ENCODE measurements around the gene SEPTIN1. TPM values are rescaled to one million over a fixed set of nuclear protein-coding genes. Genes with fewer than 3 reads are reported as not detected.

The SEPTIN1 gene
- total RNA-seq, 1 experiment from 2014 or later, result 3.4 TPM

- intact Hi-C loops (cut with micrococcal nuclease), result loop anchor here (1.0 to 2.0 kb wide), 2 partner anchors 17 to 41 kb away; partner anchors contain the start of gene CD2BP2
- Histone ChIP-seq H3K36me3 (ENCODE audit: control insufficient read depth in 1 of 2, insufficient read depth in 2 of 2, low read length in 2 of 2) (peaks cover 2 to 18% of the 10 kb centered on the region in 2 experiments; a peak in 3 of 4 replicates), H3K27me3 (ENCODE audit: insufficient read depth, low read length) (no peaks in the 10 kb centered on the region), H2AFZ (ENCODE audit: low read depth, low read length, poor library complexity, severe bottlenecking) (no peak overlapping the region), H4K20me1 (ENCODE audit: insufficient read depth) (no peaks in the 10 kb centered on the region), H3K4me1 (ENCODE audit: control insufficient read depth in 1 of 2, insufficient read depth in 2 of 2, low read length in 2 of 2) (peaks cover 31 to 57% of the 10 kb centered on the region in 2 experiments), H3K9ac (ENCODE audit: low read length) (peak overlapping the region; percentile 87), H3K4me3 (replicated peaks in 1 of 2; ENCODE audit: low read depth in 1 of 2, low read length in 2 of 2) (peak overlapping the region; percentile 95 to 96), H3K79me2 (ENCODE audit: insufficient read depth, low read length) (peaks cover 25% of the 10 kb centered on the region), H3K4me2 (ENCODE audit: low read length) (peak overlapping the region; percentile 88), H3K9me2 (ENCODE audit: insufficient read depth) (no peaks in the 10 kb centered on the region), H3K9me3 (ENCODE audit: control insufficient read depth in 1 of 2, insufficient read depth in 1 of 2, low read depth in 1 of 2, low read length in 2 of 2) (no peaks in the 10 kb centered on the region), H3K27ac (ENCODE audit: low read depth, low read length) (peak overlapping the region; percentile 97)
- CTCF ChIA-PET, result interaction anchor here (1.6 to 2.5 kb wide), 4 partner anchors 12 to 25 kb away, joined by 5 to 19 read pairs (median 8); partner anchors contain the start of gene ZNF771
- no peak for DNase-seq (ENCODE audit: low read depth, low spot score)
- POLR2A ChIA-PET, result interaction anchor here (1.2 to 2.1 kb wide), 5 partner anchors 9 to 34 kb away, joined by 3 to 10 read pairs (median 4); partner anchors contain the start of genes DCTPP1 and ZNF771
- TF ChIP-seq ZBTB33 (IDR thresholded peaks at IDR 0.05; ENCODE audit: extremely low read depth, insufficient replicate concordance, low read length) (no peak), POLR2AphosphoS5 (IDR thresholded peaks at IDR 0.05; ENCODE audit: low read depth, low read length) (no peak), FOSL1 (IDR thresholded peaks at IDR 0.05; ENCODE audit: low read depth) (no peak), CEBPB (IDR thresholded peaks at IDR 0.05; ENCODE audit: low read depth) (no peak), REST (IDR thresholded peaks at IDR 0.05; ENCODE audit: low read depth) (no peak)
- TSS peak; percentile 69 for BruUV-seq (replicated peaks)
- RAD21 ChIA-PET (ENCODE audit: low non-redundant PET in 1 of 2, low total read pairs in 2 of 2, uncharacterized antibody in 2 of 2, unreplicated experiment in 2 of 2), result interaction anchor here in 1 of 2 experiments (1.9 kb wide), 1 partner anchor 41 kb away, joined by 4 read pairs; the partner anchor contains the start of gene CD2BP2
- no peak for ATAC-seq
Measured at GRCh38 chr16:30395992-30396585, 13.7 kb upstream of the SEPTIN1 start.

All from HCT116 (cell line).